Adrenal gland (tissue), 12 donors: ENCODE data around the gene SCOC. TPM values are rescaled to one million over a fixed set of nuclear protein-coding genes. Genes with fewer than 3 reads are reported as not detected.
A peak's percentile ranks its signal among the peaks of the same experiment; 100 is the strongest.

Experiments used
- DNase-seq, 7 donors: peaks; one replicate each; pipeline ENCODE4 v3.0.0-alpha.2; 2019 to 2020
- H3K27ac ChIP-seq, 5 donors: fragments of 200-600 bp; sonication (generic) in 4 of 5; 1 replicate in 3 of 5; 2 replicates in 2 of 5; pipeline versions ENCODE4 v1.5.1 to v1.8.0; 2016 to 2020; ENCODE audit warnings: mild to moderate bottlenecking in 1 of 5
- H3K27me3 ChIP-seq: fragments of 200-600 bp; 2 replicates; pipeline ENCODE4 v1.8.0; 2021
- H3K36me3 ChIP-seq, 2 donors: fragments of 200-600 bp; replicated peaks in 1 of 2; 1 replicate in 1 of 2; 2 replicates in 1 of 2; pipeline versions ENCODE4 v1.5.1 to v1.8.0; 2018 to 2022
- H3K4me1 ChIP-seq, 2 donors: fragments of 200-600 bp; replicated peaks in 1 of 2; 1 replicate in 1 of 2; 2 replicates in 1 of 2; pipeline versions ENCODE4 v1.5.1 to v1.8.0; 2018 to 2021
- H3K4me3 ChIP-seq, 4 donors: fragments of 200-600 bp; sonication (generic) in 3 of 4; one replicate each; pipeline ENCODE4 v1.5.1; 2016 to 2018
- H3K9me3 ChIP-seq, 3 donors: fragments of 200-600 bp; sonication (generic) in 1 of 3; replicated peaks in 1 of 3; 1 replicate in 2 of 3; 2 replicates in 1 of 3; pipeline versions ENCODE4 v1.5.1 to v1.8.0; 2016 to 2021
- CTCF ChIP-seq, 6 experiments: fragments of 450-650 bp in 4 of 6; fragments of 200-600 bp in 2 of 6; sonication (generic) in 1 of 6; IDR thresholded peaks; 1 replicate in 5 of 6; 2 replicates in 1 of 6; pipeline versions ENCODE4 v1.5.1 to v1.8.0; 2016 to 2021; ENCODE audit warnings: antibody characterized with exemption in 6 of 6, mild to moderate bottlenecking in 2 of 6, moderate library complexity in 1 of 6
- POLR2A ChIP-seq, 2 donors: fragments of 450-650 bp; IDR thresholded peaks; one replicate each; pipeline ENCODE4 v1.6.1; 2017; ENCODE audit warnings: antibody characterized with exemption in 2 of 2, mild to moderate bottlenecking in 2 of 2, moderate library complexity in 1 of 2
- WGBS, 4 donors: extraction: QIAGEN DNeasy Blood & Tissue Kit in 2 of 4; methylation state at CpG; one replicate each; pipeline versions ENCODE4 v1.1.5 to v1.1.7; 2013 to 2017; 5-methylcytosine and 5-hydroxymethylcytosine counted together
- intact Hi-C, 2 donors: fragments of 100-400 bp; cut with DNase I; formaldehyde crosslinking; loops; one replicate each; pipeline versions ENCODE4 v1.14.1 to v1.15.0; 2022 to 2023
- polyA plus RNA-seq, 3 donors: library from polyadenylated mRNA; stranded (reverse); fragments of 200-250 nt in 2 of 3; fragments of 350-450 nt in 1 of 3; fragmentation: Illumina TruSeq in 1 of 3; extraction: RNeasy Lipid Tissue Mini Kit (QIAGEN cat#74804) in 1 of 3; gene quantifications; one replicate each; pipeline ENCODE4 v1.2.3, GENCODE V29; 2013 to 2014
- total RNA-seq, 9 donors: library from RNA; depleted of rRNA in 4 of 9; stranded (reverse); fragments of >200 nt in 4 of 9; fragments of 120-200 nt in 1 of 9; fragmentation: NEBNext Ultra II Directional in 1 of 9; extraction: Animal tissue kit (Norgen Biotek cat#: 25700) in 1 of 9; gene quantifications; one replicate each; pipeline versions ENCODE4 v1.1.0 to v1.2.4, GENCODE V29; 2013 to 2023
- donor health status: healthy with polysubstance abuse.
- donor health status: Bipolar disorder and iron deficiency.
- donor health status: DM: yes; HTN: yes; CAD: no.
- donor health status: DM: no; HTN: no; CAD: no.
- donor health status: DM: no; HTN: no; CAD: no.
- donor health status: DM: yes; HTN: yes; CAD: no.

The SCOC gene
- total and polyA plus RNA-seq, 12 donors: 28.5 to 101 (median 46.1) TPM

DNA sequence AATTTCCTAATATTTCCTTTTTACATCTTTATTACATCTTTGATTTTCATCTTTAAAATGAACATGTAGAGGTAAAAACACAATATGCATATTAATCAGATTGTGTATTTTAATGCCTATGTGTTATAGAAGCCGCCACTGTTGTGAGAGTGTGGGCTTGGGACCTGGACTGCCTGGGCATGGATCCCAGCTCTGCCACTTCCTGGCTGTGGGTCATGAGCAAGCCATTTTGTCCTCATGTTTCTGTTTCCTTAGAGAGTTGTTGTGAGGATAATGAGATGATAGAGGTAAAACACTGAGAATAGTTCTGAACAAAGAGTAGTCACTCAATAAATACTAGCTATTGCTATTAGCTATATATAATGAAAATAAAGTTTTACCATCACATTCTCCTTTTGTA is 38.4 kb upstream of the SCOC start:
- no peak overlapping the region for H3K4me3 ChIP-seq
- no peaks in the 10 kb centered on the region for H3K36me3 ChIP-seq
- intact Hi-C loops: no loop called here
- H3K9me3 ChIP-seq: no peaks in the 10 kb centered on the region
- H3K27me3 ChIP-seq: no peaks in the 10 kb centered on the region
- WGBS, 4 donors: 85 to 93% (median 89%) methylated on average over 1 of the region's 1 CpG
- no peak overlapping the region for H3K27ac ChIP-seq
- no peak for TF ChIP-seq POLR2A (IDR thresholded peaks at IDR 0.05)
- TF ChIP-seq CTCF (IDR thresholded peaks at IDR 0.05): no peak
- no peak for DNase-seq
- no peaks in the 10 kb centered on the region for H3K4me1 ChIP-seq

GRCh38 chr4:140336730-140337129 is 36.7 kb upstream of the SCOC start:
- H3K4me1 ChIP-seq: no peaks in the 10 kb centered on the region
- H3K36me3 ChIP-seq: no peaks in the 10 kb centered on the region
- intact Hi-C loops: no loop called here
- H3K27ac ChIP-seq: no peak overlapping the region
- no peak overlapping the region for H3K4me3 ChIP-seq
- H3K27me3 ChIP-seq: no peaks in the 10 kb centered on the region
- no peak for TF ChIP-seq CTCF (IDR thresholded peaks at IDR 0.05)
- no peak for DNase-seq
- no peaks in the 10 kb centered on the region for H3K9me3 ChIP-seq

- Histone ChIP-seq H3K36me3 (no peaks in the 10 kb centered on the region), H3K4me3 (no peak overlapping the region), H3K27me3 (no peaks in the 10 kb centered on the region), H3K4me1 (no peaks in the 10 kb centered on the region), H3K9me3 (no peaks in the 10 kb centered on the region), H3K27ac (no peak overlapping the region)
- WGBS, 4 donors: 87 to 97% (median 94%) methylated on average over 1 of the region's 1 CpG
- TF ChIP-seq CTCF (IDR thresholded peaks at IDR 0.05): no peak
- TF ChIP-seq POLR2A (IDR thresholded peaks at IDR 0.05): no peak
- intact Hi-C loops: no loop called here
- no peak for DNase-seq
Measured at GRCh38 chr4:140342620-140343019, 30.8 kb upstream of the SCOC start.

DNA sequence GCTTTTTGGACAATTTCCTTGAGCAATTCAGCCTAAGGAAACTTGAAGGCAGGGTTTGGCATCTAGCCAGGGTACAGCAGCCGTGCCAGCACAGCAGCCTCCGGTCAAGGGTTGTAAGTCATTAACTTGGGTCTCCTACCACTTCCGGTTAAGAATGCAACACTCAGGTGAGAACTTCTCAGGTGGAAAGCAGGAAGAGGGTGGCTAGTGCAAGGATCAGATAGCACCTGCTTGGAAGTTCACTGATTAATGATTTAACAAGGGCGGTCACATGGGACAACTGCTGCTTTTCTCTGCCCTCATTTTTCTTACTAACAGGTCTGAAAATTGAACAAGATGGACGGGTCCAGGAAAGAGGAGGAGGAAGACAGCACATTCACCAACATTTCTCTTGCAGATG is 30.1 kb upstream of the SCOC start:
- no peaks in the 10 kb centered on the region for H3K4me1 ChIP-seq
- no peak overlapping the region for H3K27ac ChIP-seq
- TF ChIP-seq CTCF (IDR thresholded peaks at IDR 0.05) (no peak), POLR2A (IDR thresholded peaks at IDR 0.05) (no peak)
- H3K4me3 ChIP-seq: peak overlapping the region in 1 of 4 donors; percentile 30
- no peaks in the 10 kb centered on the region for H3K9me3 ChIP-seq
- DNase-seq: peak in 5 of 7 donors; percentile 20 to 58 (median 34)
- WGBS, 4 donors: 10 to 18% (median 16%) methylated on average over 5 of the region's 5 CpGs
- intact Hi-C loops: no loop called here
- H3K27me3 ChIP-seq: no peaks in the 10 kb centered on the region
- H3K36me3 ChIP-seq: no peaks in the 10 kb centered on the region
